Right cardiac atrium (tissue), 5 donors: ENCODE results near the gene CELA2A. TPM values are rescaled to one million over a fixed set of nuclear protein-coding genes. Genes with fewer than 3 reads are reported as not detected.

Source experiments
- ATAC-seq, 2 donors: fragments of 200-7000 bp; cut with Tn5 transposase; one replicate each; pipeline versions ENCODE4 v1.8.0 to v1.9.1; 2020; ENCODE audit warnings: moderate library complexity in 2 of 2, mild to moderate bottlenecking in 1 of 2
- DNase-seq, 3 donors: peaks; one replicate each; pipeline ENCODE4 v3.0.0-alpha.2; 2020
- H3K27ac ChIP-seq: one replicate; pipeline ENCODE4 v1.5.1; 2013; ENCODE audit warnings: mild to moderate bottlenecking, low read length, control low read depth, moderate library complexity
- H3K27me3 ChIP-seq: one replicate; pipeline ENCODE4 v1.6.1; 2013; ENCODE audit not compliant: control insufficient read depth, insufficient read depth
- H3K4me1 ChIP-seq: one replicate; pipeline ENCODE4 v1.6.1; 2013; ENCODE audit warnings: low read length; ENCODE audit not compliant: control insufficient read depth, insufficient read depth
- H3K4me3 ChIP-seq: one replicate; pipeline ENCODE4 v1.5.1; 2013; ENCODE audit warnings: low read length, control low read depth
- H3K9me3 ChIP-seq: one replicate; pipeline ENCODE4 v1.6.1; 2013; ENCODE audit warnings: low read length; ENCODE audit not compliant: control insufficient read depth
- WGBS: extraction: QIAGEN DNeasy Blood & Tissue Kit; methylation state at CpG from one replicate; pipeline ENCODE4 v1.1.7; 2013; 5-methylcytosine and 5-hydroxymethylcytosine counted together
- intact Hi-C, 4 donors: fragments of 100-400 bp; cut with DNase I; formaldehyde crosslinking; loops; one replicate each; pipeline versions ENCODE4 v1.11.0 to v1.14.0; 2022 to 2023
- polyA plus RNA-seq: library from polyadenylated mRNA; stranded (reverse); fragments of 200-250 nt; gene quantifications from one replicate; pipeline ENCODE4 v1.2.3, GENCODE V29; 2013
- total RNA-seq, 4 donors: library from RNA; stranded (reverse); fragmentation: NEBNext Ultra II Directional; extraction: Animal tissue kit (Norgen Biotek cat#: 25700); gene quantifications; one replicate each; pipeline ENCODE4 v1.2.1, GENCODE V29; 2021
- donor health status: healthy with polysubstance abuse.
- donor health status: DM: no; HTN: yes; CAD: no.
- donor health status: DM: no; HTN: no; CAD: no.
- donor health status: DM: no; HTN: yes; CAD: no; lungs with severe emphysema.
- donor health status: DM: yes; HTN: yes; CAD: no.

Gene CELA2A
- total and polyA plus RNA-seq, 5 donors: not detected

- ATAC-seq (no peak), DNase-seq (peak in 1 of 3 donors; percentile 30)
- H3K27ac ChIP-seq: no peak overlapping the region
- H3K4me3 ChIP-seq: no peak overlapping the region
- intact Hi-C loops: no loop called here
- no peaks in the 10 kb centered on the region for H3K27me3 ChIP-seq
- WGBS: 78% methylated on average over 14 of the region's 14 CpGs
- no peaks in the 10 kb centered on the region for H3K9me3 ChIP-seq
- H3K4me1 ChIP-seq: peaks cover 2% of the 10 kb centered on the region
Measured at GRCh38 chr1:15445390-15446122, 11.0 kb upstream of the CELA2A start.

GRCh38 chr1:15446212-15446611 lies 10.3 kb upstream of the CELA2A start:
- intact Hi-C loops: no loop called here
- H3K4me1 ChIP-seq: peaks cover 2% of the 10 kb centered on the region
- H3K9me3 ChIP-seq: no peaks in the 10 kb centered on the region
- ATAC-seq: no peak
- 82% methylated on average over 4 of the region's 4 CpGs for WGBS
- peak in 1 of 3 donors; percentile 2 for DNase-seq
- no peaks in the 10 kb centered on the region for H3K27me3 ChIP-seq
- H3K27ac ChIP-seq: no peak overlapping the region
- no peak overlapping the region for H3K4me3 ChIP-seq

- ATAC-seq (no peak), DNase-seq (no peak)
- 85% methylated on average over 3 of the region's 3 CpGs for WGBS
- no peaks in the 10 kb centered on the region for H3K9me3 ChIP-seq
- intact Hi-C loops: no loop called here
- H3K4me1 ChIP-seq: peaks cover 2% of the 10 kb centered on the region
- H3K27me3 ChIP-seq: no peaks in the 10 kb centered on the region
- H3K27ac ChIP-seq: no peak overlapping the region
- no peak overlapping the region for H3K4me3 ChIP-seq
Measured at GRCh38 chr1:15448877-15449462, 7.6 kb upstream of the CELA2A start.

DNA sequence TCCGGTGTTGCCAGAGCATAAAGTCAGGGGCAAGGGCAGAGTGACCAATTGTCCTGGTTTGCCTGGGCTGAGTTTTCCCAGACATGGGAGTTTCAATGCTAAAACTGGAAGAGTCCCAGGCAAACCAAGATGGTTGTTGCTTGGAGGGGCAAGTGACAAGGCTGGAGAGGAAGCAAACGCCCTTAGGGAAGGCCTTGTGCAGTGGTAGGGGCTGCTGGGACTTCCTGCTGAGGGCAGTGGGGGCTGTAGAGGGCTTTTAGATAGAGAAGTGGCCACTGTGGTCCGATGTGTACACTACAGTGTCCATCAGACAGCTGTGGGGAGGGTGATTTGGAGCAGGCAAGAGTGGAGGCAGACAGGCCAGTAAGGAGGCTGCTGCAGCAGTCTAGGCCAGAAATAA lies 7.0 kb upstream of the CELA2A start:
- H3K4me3 ChIP-seq: no peak overlapping the region
- WGBS: 59% methylated on average over 3 of the region's 3 CpGs
- DNase-seq (peak in 1 of 3 donors; percentile 11), ATAC-seq (no peak)
- no peaks in the 10 kb centered on the region for H3K9me3 ChIP-seq
- intact Hi-C loops: no loop called here
- no peaks in the 10 kb centered on the region for H3K27me3 ChIP-seq
- no peak overlapping the region for H3K27ac ChIP-seq
- no peaks in the 10 kb centered on the region for H3K4me1 ChIP-seq

DNA sequence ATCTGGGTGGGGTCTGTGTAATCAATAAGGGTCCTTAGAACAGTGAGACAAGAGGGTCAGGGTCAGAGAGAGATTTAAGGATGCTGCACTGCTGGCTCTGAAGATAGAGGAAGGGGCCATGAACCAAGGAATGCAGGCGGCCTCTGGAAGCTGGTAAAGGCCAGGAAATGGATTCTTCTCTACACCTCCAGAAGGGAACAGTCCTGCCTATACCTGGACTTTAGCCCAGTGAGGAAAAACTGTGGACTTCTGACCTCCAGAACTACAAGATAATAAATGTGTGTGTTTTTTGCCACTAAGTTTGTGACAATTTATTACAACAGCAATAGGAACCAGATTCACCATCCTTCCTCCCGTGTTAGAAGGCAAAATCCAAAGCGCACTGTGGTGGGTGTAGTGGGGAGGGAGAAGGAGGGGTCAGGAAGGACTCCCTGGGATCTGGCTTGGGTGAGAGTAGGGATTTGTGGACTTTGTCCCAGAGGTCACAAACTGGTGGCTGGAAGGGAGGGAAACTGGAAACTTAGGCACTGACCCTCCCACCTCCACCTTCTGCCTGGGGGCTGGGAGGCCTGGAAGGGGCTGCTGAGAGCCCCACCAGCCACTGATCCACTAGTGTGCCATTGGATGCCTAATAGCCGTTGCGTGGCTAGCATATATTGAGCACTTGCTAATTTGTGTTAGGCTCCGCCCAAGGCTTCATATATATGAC lies 5.4 kb upstream of the CELA2A start:
- WGBS: 92% methylated on average over 6 of the region's 6 CpGs
- no peak overlapping the region for H3K4me3 ChIP-seq
- no peak overlapping the region for H3K27ac ChIP-seq
- DNase-seq (peak in 1 of 3 donors; percentile 18), ATAC-seq (no peak)
- intact Hi-C loops: no loop called here
- no peaks in the 10 kb centered on the region for H3K4me1 ChIP-seq
- H3K9me3 ChIP-seq: no peaks in the 10 kb centered on the region
- no peaks in the 10 kb centered on the region for H3K27me3 ChIP-seq

- ATAC-seq: no peak
- WGBS: 95% methylated on average over 1 of the region's 1 CpG
- H3K27ac ChIP-seq: no peak overlapping the region
Measured at GRCh38 chr1:15452216-15452615, 4.3 kb upstream of the CELA2A start.

GRCh38 chr1:15452866-15453571 lies 3.5 kb upstream of the CELA2A start:
- H3K4me3 ChIP-seq: no peak overlapping the region
- intact Hi-C loops: no loop called here
- H3K9me3 ChIP-seq: no peaks in the 10 kb centered on the region
- ATAC-seq: no peak
- no peaks in the 10 kb centered on the region for H3K27me3 ChIP-seq
- H3K4me1 ChIP-seq: no peaks in the 10 kb centered on the region
- peak in 1 of 3 donors; percentile 5 for DNase-seq
- H3K27ac ChIP-seq: no peak overlapping the region
- 80% methylated on average over 10 of the region's 10 CpGs for WGBS

More at GRCh38 chr1:15452216-15452615, 4.3 kb upstream of the CELA2A start:
- no peak overlapping the region for H3K4me3 ChIP-seq
- no peaks in the 10 kb centered on the region for H3K9me3 ChIP-seq
- no peaks in the 10 kb centered on the region for H3K27me3 ChIP-seq
- H3K4me1 ChIP-seq: no peaks in the 10 kb centered on the region
- intact Hi-C loops: no loop called here
- DNase-seq: no peak

DNA sequence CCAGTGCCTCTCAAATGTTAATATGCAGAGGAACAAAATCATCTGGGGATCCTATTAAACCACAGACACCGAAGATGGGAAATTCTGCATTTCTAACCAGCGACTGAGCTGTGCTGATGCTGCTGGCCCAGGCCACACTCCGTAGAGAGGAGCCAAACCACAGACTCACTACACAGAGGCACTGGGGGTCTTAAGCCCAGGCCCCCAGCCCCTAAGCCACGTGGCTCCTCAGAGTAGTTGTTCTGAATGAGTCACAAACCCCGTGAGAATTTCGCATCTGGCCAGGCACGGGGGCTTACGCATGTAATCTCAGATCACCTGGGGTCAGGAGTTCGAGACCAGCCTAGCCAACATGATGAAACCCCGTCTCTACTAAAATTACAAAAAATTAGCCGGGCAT lies 2.8 kb upstream of the CELA2A start:
- intact Hi-C loops: no loop called here
- ATAC-seq (no peak), DNase-seq (peak in 1 of 3 donors; percentile 19)
- 81% methylated on average over 11 of the region's 11 CpGs for WGBS
- Histone ChIP-seq H3K4me1 (no peaks in the 10 kb centered on the region), H3K4me3 (no peak overlapping the region), H3K27ac (no peak overlapping the region), H3K27me3 (no peaks in the 10 kb centered on the region), H3K9me3 (no peaks in the 10 kb centered on the region)

GRCh38 chr1:15454256-15454655 lies 2.3 kb upstream of the CELA2A start:
- H3K27me3 ChIP-seq: no peaks in the 10 kb centered on the region
- H3K4me3 ChIP-seq: no peak overlapping the region
- H3K9me3 ChIP-seq: no peaks in the 10 kb centered on the region
- H3K4me1 ChIP-seq: no peaks in the 10 kb centered on the region
- intact Hi-C loops: no loop called here
- DNase-seq (peak in 1 of 3 donors; percentile 5), ATAC-seq (no peak)
- WGBS: 72% methylated on average over 3 of the region's 3 CpGs
- H3K27ac ChIP-seq: no peak overlapping the region

DNA sequence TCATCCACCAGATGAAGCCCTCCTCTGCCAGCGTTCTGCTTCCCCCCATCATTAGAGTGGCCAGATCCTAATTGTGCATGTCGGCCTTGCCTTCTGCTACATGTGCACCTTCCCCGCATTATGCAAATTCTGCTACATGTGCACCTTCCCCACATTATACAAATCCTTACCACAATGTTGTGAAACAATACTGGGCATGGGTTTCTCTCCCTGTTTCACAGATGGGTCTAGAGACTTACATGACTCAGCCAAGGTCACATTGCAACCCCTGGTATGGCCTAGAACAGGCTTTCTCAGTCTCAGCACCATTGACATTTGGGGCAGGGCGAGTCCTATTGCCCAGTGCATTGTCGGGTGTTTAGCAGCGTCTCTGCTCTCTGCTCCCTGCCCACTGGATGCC lies 1.0 kb upstream of the CELA2A start:
- WGBS: 86% methylated on average over 6 of the region's 6 CpGs
- no peak overlapping the region for H3K4me3 ChIP-seq
- no peaks in the 10 kb centered on the region for H3K9me3 ChIP-seq
- no peaks in the 10 kb centered on the region for H3K27me3 ChIP-seq
- H3K4me1 ChIP-seq: no peaks in the 10 kb centered on the region
- H3K27ac ChIP-seq: no peak overlapping the region
- intact Hi-C loops: no loop called here
- ATAC-seq (no peak), DNase-seq (peak in 1 of 3 donors; percentile 28)

DNA sequence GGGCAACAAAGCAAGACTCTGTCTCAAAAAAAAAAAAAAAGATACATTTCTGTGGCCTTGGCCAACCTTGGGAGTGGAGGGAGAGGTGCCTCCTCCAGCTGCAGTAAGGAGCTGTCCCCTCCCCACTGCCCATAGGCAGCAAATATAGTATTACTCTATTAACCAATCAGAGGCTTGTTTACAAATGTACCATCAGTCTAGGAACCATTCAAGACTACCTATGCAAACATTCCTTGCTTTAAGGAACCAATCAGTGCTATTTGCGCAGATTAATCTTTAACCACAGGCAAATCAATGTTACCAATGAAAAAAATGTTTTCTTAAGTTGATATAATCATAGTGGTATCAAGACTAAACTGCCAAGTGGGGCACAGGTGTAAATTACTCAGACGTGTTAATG lies 1.1 kb downstream of the CELA2A start:
- no peak for DNase-seq
- H3K9me3 ChIP-seq: no peaks in the 10 kb centered on the region
- intact Hi-C loops: no loop called here
- no peak overlapping the region for H3K27ac ChIP-seq
- H3K27me3 ChIP-seq: no peaks in the 10 kb centered on the region
- no peak overlapping the region for H3K4me3 ChIP-seq
- no peaks in the 10 kb centered on the region for H3K4me1 ChIP-seq
- ATAC-seq: no peak
- WGBS: 79% methylated on average over 2 of the region's 2 CpGs
